ENCODE measurements around the gene FOSL2.

FOSL2 gene

GRCh38 chr2:28433935-28434599, 41.4 kb downstream of the FOSL2 start:
- TF ChIP-seq TCF12 (IDR thresholded peaks at IDR 0.05; ENCODE audit: low read depth) (no peak), CREB1 (IDR thresholded peaks at IDR 0.05; ENCODE audit: low read depth) (no peak), CEBPB (IDR thresholded peaks at IDR 0.05) (no peak), RAD21 (IDR thresholded peaks at IDR 0.05; ENCODE audit: low read depth) (no peak), YY1 (IDR thresholded peaks at IDR 0.05; ENCODE audit: low read depth) (no peak), REST (IDR thresholded peaks at IDR 0.05; ENCODE audit: low read depth) (no peak), ZBTB7A (IDR thresholded peaks at IDR 0.05; ENCODE audit: low read depth) (no peak), USF1 (IDR thresholded peaks at IDR 0.05) (no peak), FOXM1 (IDR thresholded peaks at IDR 0.05; ENCODE audit: borderline replicate concordance, low read depth) (no peak), MAX (IDR thresholded peaks at IDR 0.05) (no peak), EGR1 (IDR thresholded peaks at IDR 0.05) (no peak), NFIC (IDR thresholded peaks at IDR 0.05) (no peak), EP300 (IDR thresholded peaks at IDR 0.05; ENCODE audit: borderline replicate concordance) (no peak), TAF1 (IDR thresholded peaks at IDR 0.05; ENCODE audit: low read depth) (no peak), TEAD4 (IDR thresholded peaks at IDR 0.05) (no peak)

- TF ChIP-seq NFIC (IDR thresholded peaks at IDR 0.05): no peak
- TF ChIP-seq FOXM1 (IDR thresholded peaks at IDR 0.05; ENCODE audit: borderline replicate concordance, low read depth): no peak
- no peak for TF ChIP-seq EGR1 (IDR thresholded peaks at IDR 0.05)
- no peak for TF ChIP-seq ZBTB7A (IDR thresholded peaks at IDR 0.05; ENCODE audit: low read depth)
- TF ChIP-seq CREB1 (IDR thresholded peaks at IDR 0.05; ENCODE audit: low read depth): no peak
- no peak for TF ChIP-seq RAD21 (IDR thresholded peaks at IDR 0.05; ENCODE audit: low read depth)
- no peak for TF ChIP-seq EP300 (IDR thresholded peaks at IDR 0.05; ENCODE audit: borderline replicate concordance)
- no peak for TF ChIP-seq CEBPB (IDR thresholded peaks at IDR 0.05)
- TF ChIP-seq USF1 (IDR thresholded peaks at IDR 0.05): no peak
- TF ChIP-seq REST (IDR thresholded peaks at IDR 0.05; ENCODE audit: low read depth): no peak
- no peak for TF ChIP-seq YY1 (IDR thresholded peaks at IDR 0.05; ENCODE audit: low read depth)
- no peak for TF ChIP-seq TEAD4 (IDR thresholded peaks at IDR 0.05)
- no peak for TF ChIP-seq MAX (IDR thresholded peaks at IDR 0.05)
- no peak for TF ChIP-seq TCF12 (IDR thresholded peaks at IDR 0.05; ENCODE audit: low read depth)
- no peak for TF ChIP-seq TAF1 (IDR thresholded peaks at IDR 0.05; ENCODE audit: low read depth)
Observed at GRCh38 chr2:28434600-28434989, 41.9 kb downstream of the FOSL2 start.

GRCh38 chr2:28435241-28435640, 42.6 kb downstream of the FOSL2 start:
- TF ChIP-seq CEBPB (IDR thresholded peaks at IDR 0.05): no peak
- no peak for TF ChIP-seq MAX (IDR thresholded peaks at IDR 0.05)
- no peak for TF ChIP-seq FOXM1 (IDR thresholded peaks at IDR 0.05; ENCODE audit: borderline replicate concordance, low read depth)
- TF ChIP-seq YY1 (IDR thresholded peaks at IDR 0.05; ENCODE audit: low read depth): no peak
- no peak for TF ChIP-seq REST (IDR thresholded peaks at IDR 0.05; ENCODE audit: low read depth)
- TF ChIP-seq EGR1 (IDR thresholded peaks at IDR 0.05): no peak
- TF ChIP-seq ZBTB7A (IDR thresholded peaks at IDR 0.05; ENCODE audit: low read depth): no peak
- no peak for TF ChIP-seq CREB1 (IDR thresholded peaks at IDR 0.05; ENCODE audit: low read depth)
- no peak for TF ChIP-seq EP300 (IDR thresholded peaks at IDR 0.05; ENCODE audit: borderline replicate concordance)
- TF ChIP-seq TCF12 (IDR thresholded peaks at IDR 0.05; ENCODE audit: low read depth): no peak
- TF ChIP-seq NFIC (IDR thresholded peaks at IDR 0.05): no peak
- TF ChIP-seq TAF1 (IDR thresholded peaks at IDR 0.05; ENCODE audit: low read depth): no peak
- TF ChIP-seq TEAD4 (IDR thresholded peaks at IDR 0.05): no peak
- no peak for TF ChIP-seq RAD21 (IDR thresholded peaks at IDR 0.05; ENCODE audit: low read depth)
- TF ChIP-seq USF1 (IDR thresholded peaks at IDR 0.05): no peak
